ENCODE results near the gene TXNRD3. TPM values are rescaled to one million over a fixed set of nuclear protein-coding genes. Genes with fewer than 3 reads are reported as not detected.

The TXNRD3 gene
- total RNA-seq, 1 donor from 2014 or later: 6.2 TPM

DNA sequence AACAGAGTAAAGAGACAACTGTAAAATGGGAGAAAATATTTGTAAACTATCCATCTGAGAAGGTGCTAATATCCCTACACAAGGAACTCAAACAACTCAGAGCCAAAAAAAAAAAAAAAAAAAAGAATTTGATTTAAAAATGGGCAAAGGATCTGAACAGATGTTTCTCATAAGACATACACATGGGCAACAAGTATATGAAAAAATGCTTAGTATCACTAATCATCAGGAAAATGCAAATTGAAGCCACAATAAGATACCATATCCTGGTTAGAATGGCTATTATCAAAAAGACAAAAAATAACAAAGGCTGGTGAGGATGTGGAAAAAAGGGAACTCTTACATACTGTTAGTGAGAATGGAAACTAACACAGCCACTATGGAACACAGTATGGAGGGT, 36.2 kb downstream of the TXNRD3 start:
- no peak overlapping the region for H3K4me3 ChIP-seq (ENCODE audit: low read depth, low read length)
- no peak for DNase-seq (ENCODE audit: low read depth)

DNA sequence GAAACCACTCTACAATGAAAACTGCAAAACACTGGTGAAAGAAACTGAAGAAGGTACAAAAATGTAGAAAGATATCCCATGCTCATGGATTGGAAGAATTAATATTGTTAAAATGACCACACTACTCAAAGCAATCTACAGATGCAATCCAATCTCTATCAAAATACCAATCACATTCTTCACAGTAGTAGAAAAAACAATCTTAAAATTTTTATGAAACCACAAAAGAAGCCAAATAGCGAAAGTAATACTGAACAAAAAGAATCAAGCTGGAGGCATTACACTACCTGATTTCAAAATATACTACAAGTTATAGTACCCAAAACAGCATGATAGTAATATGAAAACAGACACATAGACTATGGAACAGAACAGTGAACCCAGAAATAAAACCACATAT, 36.9 kb downstream of the TXNRD3 start:
- no peaks in the 10 kb centered on the region for H3K36me3 ChIP-seq (ENCODE audit: control insufficient read depth, insufficient read depth, low read length)
- no peak for DNase-seq (ENCODE audit: low read depth)
- TF ChIP-seq, protein P1, sequence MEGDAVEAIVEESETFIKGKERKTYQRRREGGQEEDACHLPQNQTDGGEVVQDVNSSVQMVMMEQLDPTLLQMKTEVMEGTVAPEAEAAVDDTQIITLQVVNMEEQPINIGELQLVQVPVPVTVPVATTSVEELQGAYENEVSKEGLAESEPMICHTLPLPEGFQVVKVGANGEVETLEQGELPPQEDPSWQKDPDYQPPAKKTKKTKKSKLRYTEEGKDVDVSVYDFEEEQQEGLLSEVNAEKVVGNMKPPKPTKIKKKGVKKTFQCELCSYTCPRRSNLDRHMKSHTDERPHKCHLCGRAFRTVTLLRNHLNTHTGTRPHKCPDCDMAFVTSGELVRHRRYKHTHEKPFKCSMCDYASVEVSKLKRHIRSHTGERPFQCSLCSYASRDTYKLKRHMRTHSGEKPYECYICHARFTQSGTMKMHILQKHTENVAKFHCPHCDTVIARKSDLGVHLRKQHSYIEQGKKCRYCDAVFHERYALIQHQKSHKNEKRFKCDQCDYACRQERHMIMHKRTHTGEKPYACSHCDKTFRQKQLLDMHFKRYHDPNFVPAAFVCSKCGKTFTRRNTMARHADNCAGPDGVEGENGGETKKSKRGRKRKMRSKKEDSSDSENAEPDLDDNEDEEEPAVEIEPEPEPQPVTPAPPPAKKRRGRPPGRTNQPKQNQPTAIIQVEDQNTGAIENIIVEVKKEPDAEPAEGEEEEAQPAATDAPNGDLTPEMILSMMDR (IDR thresholded peaks at IDR 0.05; ENCODE audit: insufficient read depth, low read length, poor library complexity, severe bottlenecking): no peak
- no peak overlapping the region for H3K4me3 ChIP-seq (ENCODE audit: low read depth, low read length)
- no peaks in the 10 kb centered on the region for H3K27me3 ChIP-seq (ENCODE audit: control insufficient read depth, insufficient read depth, low read length)

More for the DNA sequence above, 36.2 kb downstream of the TXNRD3 start:
- H3K36me3 ChIP-seq (ENCODE audit: control insufficient read depth, insufficient read depth, low read length): no peaks in the 10 kb centered on the region
- TF ChIP-seq, protein P1 (IDR thresholded peaks at IDR 0.05; ENCODE audit: insufficient read depth, low read length, poor library complexity, severe bottlenecking): no peak
- no peaks in the 10 kb centered on the region for H3K27me3 ChIP-seq (ENCODE audit: control insufficient read depth, insufficient read depth, low read length)

DNA sequence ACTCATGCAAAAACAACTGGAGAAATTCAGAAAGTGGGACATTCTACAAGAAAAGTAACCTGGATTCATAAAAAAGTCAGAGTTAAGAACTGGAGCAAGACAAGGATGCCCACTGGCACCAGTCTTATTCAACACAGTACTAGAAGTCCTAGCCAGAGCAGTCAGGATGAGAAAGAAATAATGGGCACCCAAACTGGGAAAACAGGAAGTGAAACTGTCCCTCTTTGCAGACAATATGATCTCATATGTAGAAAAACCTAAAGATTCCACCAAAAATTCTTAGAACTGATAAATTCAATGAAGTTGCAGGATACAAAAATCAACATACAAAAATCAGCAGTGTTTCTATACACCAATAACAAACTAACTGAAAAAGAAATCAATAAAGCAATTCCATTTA, 37.4 kb downstream of the TXNRD3 start:
- H3K36me3 ChIP-seq (ENCODE audit: control insufficient read depth, insufficient read depth, low read length): no peaks in the 10 kb centered on the region
- no peak for DNase-seq (ENCODE audit: low read depth)
- TF ChIP-seq, protein P1 (IDR thresholded peaks at IDR 0.05; ENCODE audit: insufficient read depth, low read length, poor library complexity, severe bottlenecking): no peak
- no peak overlapping the region for H3K4me3 ChIP-seq (ENCODE audit: low read depth, low read length)
- no peaks in the 10 kb centered on the region for H3K27me3 ChIP-seq (ENCODE audit: control insufficient read depth, insufficient read depth, low read length)

DNA sequence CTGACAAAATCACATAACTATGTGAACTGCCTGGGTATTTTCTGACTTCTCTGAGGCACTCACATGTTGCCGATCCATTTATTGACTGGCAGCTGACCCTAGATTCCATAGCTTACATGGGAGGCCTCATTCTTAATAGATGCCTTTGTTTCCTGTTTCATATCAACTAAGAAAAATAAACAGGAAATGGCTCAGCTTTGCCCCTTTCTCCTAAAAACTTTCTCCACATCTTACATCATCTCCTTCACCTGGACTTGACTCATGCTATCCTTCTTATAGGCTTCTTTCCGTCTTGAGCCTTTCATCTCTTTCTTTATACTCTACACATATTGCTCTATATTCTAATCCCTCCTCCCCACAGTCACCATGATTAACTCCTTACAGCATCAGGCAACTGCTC, 38.0 kb downstream of the TXNRD3 start:
- no peak overlapping the region for H3K4me3 ChIP-seq (ENCODE audit: low read depth, low read length)
- TF ChIP-seq, protein P1 (IDR thresholded peaks at IDR 0.05; ENCODE audit: insufficient read depth, low read length, poor library complexity, severe bottlenecking): no peak
- no peak for DNase-seq (ENCODE audit: low read depth)
- H3K27me3 ChIP-seq (ENCODE audit: control insufficient read depth, insufficient read depth, low read length): no peaks in the 10 kb centered on the region
- H3K36me3 ChIP-seq (ENCODE audit: control insufficient read depth, insufficient read depth, low read length): no peaks in the 10 kb centered on the region

DNA sequence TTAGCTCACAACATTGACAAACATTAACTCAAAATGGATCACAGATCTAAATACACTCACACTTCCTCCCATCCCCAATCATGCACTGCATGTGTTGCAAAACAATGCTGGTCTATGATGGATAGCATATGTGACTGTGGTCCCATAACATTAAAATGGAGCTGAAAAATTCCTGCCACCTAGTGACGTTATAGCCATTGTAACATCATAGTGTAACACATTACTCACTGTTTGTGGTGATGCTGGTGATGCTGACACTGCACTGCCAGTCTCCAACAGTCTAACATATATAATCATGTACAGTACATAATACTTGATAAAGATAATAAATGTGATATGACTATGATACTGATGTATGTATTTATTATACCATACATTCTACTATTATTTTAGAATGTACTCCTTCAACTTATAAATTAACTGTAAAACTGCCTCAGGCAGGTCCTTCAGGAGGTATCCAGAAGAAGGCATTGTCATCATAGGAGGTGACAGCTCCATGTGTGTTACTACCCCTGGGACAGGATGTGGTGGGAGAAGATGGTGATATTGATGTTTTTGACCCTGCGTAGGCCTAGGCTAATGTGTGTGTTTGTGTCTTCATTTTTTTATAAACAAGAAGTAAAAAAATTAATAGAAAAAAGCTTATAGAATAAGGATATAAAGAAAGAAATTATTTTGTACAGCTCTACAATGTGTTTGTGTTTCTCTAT, 41.3 kb downstream of the TXNRD3 start:
- Histone ChIP-seq H3K27me3 (ENCODE audit: control insufficient read depth, insufficient read depth, low read length) (no peaks in the 10 kb centered on the region), H3K36me3 (ENCODE audit: control insufficient read depth, insufficient read depth, low read length) (no peaks in the 10 kb centered on the region), H3K4me3 (ENCODE audit: low read depth, low read length) (no peak overlapping the region)
- DNase-seq (ENCODE audit: low read depth): no peak
- TF ChIP-seq, protein P1 (IDR thresholded peaks at IDR 0.05; ENCODE audit: insufficient read depth, low read length, poor library complexity, severe bottlenecking): no peak
